Endometrial microvascular endothelial cells (primary cell): ENCODE data around the gene RAPGEF2. TPM values are rescaled to one million over a fixed set of nuclear protein-coding genes. Genes with fewer than 3 reads are reported as not detected.
"Not testable (repeated sequence)": the region's sequence is repeated elsewhere in the genome, so short reads cannot be mapped to it uniquely, and the experiment has no call there.

Experiments
- in situ Hi-C: cut with HindIII; loops from 2 replicates; pipeline ENCODE4 v1.10.0; 2017; ENCODE audit warnings: low sequenced_read_pairs, low pct_unique_long_range_greater_than_20kb; ENCODE audit errors: inconsistent ontology term
- total RNA-seq: library from RNA; depleted of rRNA; stranded (reverse); fragments of >200 nt; gene quantifications from one replicate; pipeline ENCODE4 v1.2.3, GENCODE V29; 2015; ENCODE audit errors: inconsistent ontology term

RAPGEF2 gene
- total RNA-seq, 1 donor from 2014 or later = 43.6 TPM

GRCh38 chr4:159282944-159283343, 180.1 kb downstream of the RAPGEF2 start:
- in situ Hi-C loops = no loop called here

- in situ Hi-C loops = no loop called here
These were observed 180.8 kb downstream of the RAPGEF2 start for GRCh38 chr4:159283696-159284095.

- in situ Hi-C loops = no loop called here
These were observed 181.2 kb downstream of the RAPGEF2 start for GRCh38 chr4:159284113-159284512.

- in situ Hi-C loops = no loop called here
These were observed 181.9 kb downstream of the RAPGEF2 start for GRCh38 chr4:159284733-159285132.

- in situ Hi-C loops = no loop called here
These were observed 184.9 kb downstream of the RAPGEF2 start for GRCh38 chr4:159287767-159288166.

- in situ Hi-C loops = no loop called here
These were observed 186.8 kb downstream of the RAPGEF2 start for GRCh38 chr4:159289682-159290081.

- in situ Hi-C loops = no loop called here
These were observed 187.6 kb downstream of the RAPGEF2 start for GRCh38 chr4:159290321-159291030.

- in situ Hi-C loops = no loop called here
These were observed 188.3 kb downstream of the RAPGEF2 start for GRCh38 chr4:159291176-159291575.

GRCh38 chr4:159292137-159292896, 189.4 kb downstream of the RAPGEF2 start:
- in situ Hi-C loops = no loop called here

- in situ Hi-C loops = no loop called here
These were observed 191.1 kb downstream of the RAPGEF2 start for GRCh38 chr4:159293811-159294515.

- in situ Hi-C loops = no loop called here
These were observed 193.2 kb downstream of the RAPGEF2 start for GRCh38 chr4:159296061-159296460.

- in situ Hi-C loops = no loop called here
These were observed 194.2 kb downstream of the RAPGEF2 start for GRCh38 chr4:159297091-159297490.

- in situ Hi-C loops = no loop called here
These were observed 195.6 kb downstream of the RAPGEF2 start for GRCh38 chr4:159298502-159298901.

GRCh38 chr4:159303435-159303834, 200.6 kb downstream of the RAPGEF2 start:
- in situ Hi-C loops = no loop called here

GRCh38 chr4:159305129-159305528, 202.2 kb downstream of the RAPGEF2 start:
- in situ Hi-C loops = no loop called here

- in situ Hi-C loops = no loop called here
These were observed 205.1 kb downstream of the RAPGEF2 start for GRCh38 chr4:159307929-159308328.

GRCh38 chr4:159308566-159309340, 205.9 kb downstream of the RAPGEF2 start:
- in situ Hi-C loops = no loop called here

GRCh38 chr4:159312236-159312635, 209.4 kb downstream of the RAPGEF2 start:
- in situ Hi-C loops = no loop called here

- in situ Hi-C loops = not testable (repeated sequence)
These were observed 213.0 kb downstream of the RAPGEF2 start for GRCh38 chr4:159315879-159316278.
